Measurements from ENCODE around the gene OGFOD2. TPM values are rescaled to one million over a fixed set of nuclear protein-coding genes. Genes with fewer than 3 reads are reported as not detected.

OGFOD2 gene
- total and polyA plus RNA-seq, 2 of the 13 experiments (the other 11 are each of a cell fraction or from before 2014, with no cell fraction given): 13.2 to 14.6 TPM

DNA sequence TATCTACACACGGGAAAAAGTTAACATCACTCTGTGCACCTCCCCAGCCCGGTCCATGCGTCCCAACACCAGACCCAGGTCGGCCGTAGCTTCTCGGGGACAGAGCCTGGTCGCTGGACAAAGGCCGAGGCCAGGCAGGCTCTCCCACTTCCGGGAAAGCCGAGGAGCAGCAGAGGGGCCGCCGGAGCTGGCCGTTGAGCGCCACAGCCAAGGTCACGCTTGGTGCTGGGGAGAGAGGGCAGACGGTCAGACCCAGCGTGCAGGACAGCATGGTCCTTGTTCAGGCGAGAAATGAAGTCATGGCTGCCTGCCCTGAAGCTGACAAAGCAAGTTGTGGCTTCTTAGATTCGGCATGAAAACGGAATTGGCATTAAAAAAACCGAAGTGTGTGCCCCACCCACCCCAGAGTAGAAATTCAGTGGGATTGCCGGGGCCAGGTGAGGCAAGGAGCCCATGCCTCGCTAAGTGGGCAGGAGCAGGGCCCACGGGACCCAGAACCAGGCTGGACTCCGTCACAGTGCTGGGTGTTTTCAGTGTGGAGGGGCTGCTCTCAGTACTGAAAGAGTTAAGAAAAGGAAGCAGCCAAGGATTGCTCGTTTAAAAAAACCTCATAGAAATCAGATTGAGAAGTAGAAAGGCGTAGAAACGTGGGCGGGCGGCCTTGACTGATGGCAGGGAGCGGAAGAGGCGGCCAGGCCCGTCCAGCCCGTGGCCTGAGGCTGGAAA is 9.7 kb downstream of the OGFOD2 start (continued):
- TF ChIP-seq, protein P1, sequence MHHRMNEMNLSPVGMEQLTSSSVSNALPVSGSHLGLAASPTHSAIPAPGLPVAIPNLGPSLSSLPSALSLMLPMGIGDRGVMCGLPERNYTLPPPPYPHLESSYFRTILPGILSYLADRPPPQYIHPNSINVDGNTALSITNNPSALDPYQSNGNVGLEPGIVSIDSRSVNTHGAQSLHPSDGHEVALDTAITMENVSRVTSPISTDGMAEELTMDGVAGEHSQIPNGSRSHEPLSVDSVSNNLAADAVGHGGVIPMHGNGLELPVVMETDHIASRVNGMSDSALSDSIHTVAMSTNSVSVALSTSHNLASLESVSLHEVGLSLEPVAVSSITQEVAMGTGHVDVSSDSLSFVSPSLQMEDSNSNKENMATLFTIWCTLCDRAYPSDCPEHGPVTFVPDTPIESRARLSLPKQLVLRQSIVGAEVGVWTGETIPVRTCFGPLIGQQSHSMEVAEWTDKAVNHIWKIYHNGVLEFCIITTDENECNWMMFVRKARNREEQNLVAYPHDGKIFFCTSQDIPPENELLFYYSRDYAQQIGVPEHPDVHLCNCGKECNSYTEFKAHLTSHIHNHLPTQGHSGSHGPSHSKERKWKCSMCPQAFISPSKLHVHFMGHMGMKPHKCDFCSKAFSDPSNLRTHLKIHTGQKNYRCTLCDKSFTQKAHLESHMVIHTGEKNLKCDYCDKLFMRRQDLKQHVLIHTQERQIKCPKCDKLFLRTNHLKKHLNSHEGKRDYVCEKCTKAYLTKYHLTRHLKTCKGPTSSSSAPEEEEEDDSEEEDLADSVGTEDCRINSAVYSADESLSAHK (CRISPR knock-in tag; IDR thresholded peaks at IDR 0.05; ENCODE audit: borderline replicate concordance): no peak
- TF ChIP-seq HES4 (CRISPR knock-in tag; IDR thresholded peaks at IDR 0.05; ENCODE audit: borderline replicate concordance) (0 out of 2 replicates have a peak, but pooled peaks have one; percentile 80), MAFF (IDR thresholded peaks at IDR 0.05; ENCODE audit: low read depth, low read length) (no peak), SP4 (CRISPR knock-in tag; IDR thresholded peaks at IDR 0.05) (peak; percentile 82; the same call in 1 of the 2 replicates), ZSCAN21 (CRISPR knock-in tag; IDR thresholded peaks at IDR 0.05; ENCODE audit: borderline replicate concordance) (peak; percentile 57; the same call in 1 of the 2 replicates), ZNF431 (CRISPR knock-in tag; IDR thresholded peaks at IDR 0.05; ENCODE audit: borderline replicate concordance, low read depth) (no peak; the same call in 1 of the 2 replicates), MYNN (CRISPR knock-in tag; IDR thresholded peaks at IDR 0.05; ENCODE audit: low read depth) (0 out of 2 replicates have a peak, but pooled peaks have one; percentile 71), EHMT2 (IDR thresholded peaks at IDR 0.05; ENCODE audit: borderline replicate concordance, low read depth, low read length) (no peak), MED13 (CRISPR knock-in tag; IDR thresholded peaks at IDR 0.05) (no peak; the same call in 1 of the 2 replicates), RXRB (CRISPR knock-in tag; IDR thresholded peaks at IDR 0.05; ENCODE audit: borderline replicate concordance) (peak; percentile 86), ZNF256 (CRISPR knock-in tag; conservative IDR thresholded peaks at IDR 0.05) (no peak), NFRKB (IDR thresholded peaks at IDR 0.05) (no peak), ZNF749 (CRISPR knock-in tag; IDR thresholded peaks at IDR 0.05; ENCODE audit: borderline replicate concordance) (peak; percentile 39; the same call in 1 of the 2 replicates), HIC2 (CRISPR knock-in tag; IDR thresholded peaks at IDR 0.05; ENCODE audit: low read depth) (peak; percentile 49), BRCA1 (CRISPR knock-in tag; IDR thresholded peaks at IDR 0.05) (peak; percentile 35; the same call in 1 of the 2 replicates), ZNF570 (CRISPR knock-in tag; IDR thresholded peaks at IDR 0.05; ENCODE audit: borderline replicate concordance) (no peak), NFYB (CRISPR knock-in tag; IDR thresholded peaks at IDR 0.05) (no peak)
- TF ChIP-seq, protein P2, sequence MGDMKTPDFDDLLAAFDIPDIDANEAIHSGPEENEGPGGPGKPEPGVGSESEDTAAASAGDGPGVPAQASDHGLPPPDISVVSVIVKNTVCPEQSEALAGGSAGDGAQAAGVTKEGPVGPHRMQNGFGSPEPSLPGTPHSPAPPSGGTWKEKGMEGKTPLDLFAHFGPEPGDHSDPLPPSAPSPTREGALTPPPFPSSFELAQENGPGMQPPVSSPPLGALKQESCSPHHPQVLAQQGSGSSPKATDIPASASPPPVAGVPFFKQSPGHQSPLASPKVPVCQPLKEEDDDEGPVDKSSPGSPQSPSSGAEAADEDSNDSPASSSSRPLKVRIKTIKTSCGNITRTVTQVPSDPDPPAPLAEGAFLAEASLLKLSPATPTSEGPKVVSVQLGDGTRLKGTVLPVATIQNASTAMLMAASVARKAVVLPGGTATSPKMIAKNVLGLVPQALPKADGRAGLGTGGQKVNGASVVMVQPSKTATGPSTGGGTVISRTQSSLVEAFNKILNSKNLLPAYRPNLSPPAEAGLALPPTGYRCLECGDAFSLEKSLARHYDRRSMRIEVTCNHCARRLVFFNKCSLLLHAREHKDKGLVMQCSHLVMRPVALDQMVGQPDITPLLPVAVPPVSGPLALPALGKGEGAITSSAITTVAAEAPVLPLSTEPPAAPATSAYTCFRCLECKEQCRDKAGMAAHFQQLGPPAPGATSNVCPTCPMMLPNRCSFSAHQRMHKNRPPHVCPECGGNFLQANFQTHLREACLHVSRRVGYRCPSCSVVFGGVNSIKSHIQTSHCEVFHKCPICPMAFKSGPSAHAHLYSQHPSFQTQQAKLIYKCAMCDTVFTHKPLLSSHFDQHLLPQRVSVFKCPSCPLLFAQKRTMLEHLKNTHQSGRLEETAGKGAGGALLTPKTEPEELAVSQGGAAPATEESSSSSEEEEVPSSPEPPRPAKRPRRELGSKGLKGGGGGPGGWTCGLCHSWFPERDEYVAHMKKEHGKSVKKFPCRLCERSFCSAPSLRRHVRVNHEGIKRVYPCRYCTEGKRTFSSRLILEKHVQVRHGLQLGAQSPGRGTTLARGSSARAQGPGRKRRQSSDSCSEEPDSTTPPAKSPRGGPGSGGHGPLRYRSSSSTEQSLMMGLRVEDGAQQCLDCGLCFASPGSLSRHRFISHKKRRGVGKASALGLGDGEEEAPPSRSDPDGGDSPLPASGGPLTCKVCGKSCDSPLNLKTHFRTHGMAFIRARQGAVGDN (CRISPR knock-in tag; IDR thresholded peaks at IDR 0.05): peak; percentile 100
- TF ChIP-seq, protein P3, sequence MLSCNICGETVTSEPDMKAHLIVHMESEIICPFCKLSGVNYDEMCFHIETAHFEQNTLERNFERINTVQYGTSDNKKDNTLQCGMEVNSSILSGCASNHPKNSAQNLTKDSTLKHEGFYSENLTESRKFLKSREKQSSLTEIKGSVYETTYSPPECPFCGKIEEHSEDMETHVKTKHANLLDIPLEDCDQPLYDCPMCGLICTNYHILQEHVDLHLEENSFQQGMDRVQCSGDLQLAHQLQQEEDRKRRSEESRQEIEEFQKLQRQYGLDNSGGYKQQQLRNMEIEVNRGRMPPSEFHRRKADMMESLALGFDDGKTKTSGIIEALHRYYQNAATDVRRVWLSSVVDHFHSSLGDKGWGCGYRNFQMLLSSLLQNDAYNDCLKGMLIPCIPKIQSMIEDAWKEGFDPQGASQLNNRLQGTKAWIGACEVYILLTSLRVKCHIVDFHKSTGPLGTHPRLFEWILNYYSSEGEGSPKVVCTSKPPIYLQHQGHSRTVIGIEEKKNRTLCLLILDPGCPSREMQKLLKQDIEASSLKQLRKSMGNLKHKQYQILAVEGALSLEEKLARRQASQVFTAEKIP (CRISPR knock-in tag; IDR thresholded peaks at IDR 0.05; ENCODE audit: borderline replicate concordance): no peak

All from HepG2 (cell line).